Right forelimb (tissue), 1 donor: Measurements from ENCODE around the gene PCCB.
"Not testable (repeated sequence)": the region's sequence is repeated elsewhere in the genome, so short reads cannot be mapped to it uniquely, and the experiment has no call there.

Source experiments
- DNase-seq: peaks from one replicate; pipeline ENCODE4 v3.0.0-alpha.2; 2018

PCCB gene

GRCh38 chr3:136263251-136263650 is 13.1 kb downstream of the PCCB start:
- no peak for DNase-seq

DNA sequence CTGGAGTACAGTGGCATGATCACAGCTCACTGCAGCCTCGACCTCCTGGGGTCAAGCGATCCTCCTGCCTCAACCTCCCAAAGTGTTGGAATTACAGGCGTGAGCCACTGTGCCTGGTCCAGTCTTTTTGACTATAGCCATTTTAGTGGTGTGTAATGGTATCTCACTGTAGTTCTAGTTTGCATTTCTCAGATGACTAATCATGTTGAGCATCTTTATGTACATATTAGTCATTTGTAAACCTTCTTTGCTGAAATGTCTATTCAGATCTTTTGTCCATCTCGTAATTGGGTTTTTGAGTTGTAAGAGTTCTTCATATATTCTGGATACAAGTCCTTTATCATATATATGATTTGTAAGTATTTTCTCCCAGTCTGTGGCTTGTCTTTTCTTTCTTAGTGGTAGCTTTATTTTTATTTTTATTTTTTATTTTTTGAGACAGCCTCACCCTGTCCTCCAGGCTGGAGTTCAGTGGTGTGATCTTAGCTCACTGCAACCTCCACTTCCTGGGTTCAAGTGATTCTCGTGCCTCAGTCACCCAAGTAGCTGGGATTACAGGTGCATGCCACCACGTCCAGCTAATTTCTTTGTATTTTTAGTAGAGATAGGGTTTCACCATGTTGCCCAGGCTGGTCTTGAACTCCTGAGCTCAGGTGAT is 16.5 kb downstream of the PCCB start:
- not testable (repeated sequence) for DNase-seq

DNA sequence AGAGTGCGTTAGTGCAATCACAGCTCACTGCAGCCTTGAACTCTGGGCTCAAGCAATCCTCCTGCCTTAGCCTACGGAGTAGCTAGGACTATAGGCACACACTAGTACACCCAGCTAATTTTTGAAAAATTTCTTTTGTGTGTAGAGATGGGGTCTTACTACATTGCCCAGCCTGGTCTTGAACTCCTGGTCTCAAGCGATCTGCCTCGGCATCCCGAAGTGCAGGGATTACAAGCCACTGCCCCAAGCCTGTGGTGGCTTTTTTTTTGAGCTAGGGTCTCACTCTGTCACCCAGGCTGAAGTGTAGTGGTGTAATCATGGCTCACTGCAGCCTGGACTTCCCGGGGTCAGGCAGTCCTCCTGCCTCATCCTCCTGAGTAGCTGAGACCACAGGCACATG is 17.1 kb downstream of the PCCB start:
- no peak for DNase-seq

DNA sequence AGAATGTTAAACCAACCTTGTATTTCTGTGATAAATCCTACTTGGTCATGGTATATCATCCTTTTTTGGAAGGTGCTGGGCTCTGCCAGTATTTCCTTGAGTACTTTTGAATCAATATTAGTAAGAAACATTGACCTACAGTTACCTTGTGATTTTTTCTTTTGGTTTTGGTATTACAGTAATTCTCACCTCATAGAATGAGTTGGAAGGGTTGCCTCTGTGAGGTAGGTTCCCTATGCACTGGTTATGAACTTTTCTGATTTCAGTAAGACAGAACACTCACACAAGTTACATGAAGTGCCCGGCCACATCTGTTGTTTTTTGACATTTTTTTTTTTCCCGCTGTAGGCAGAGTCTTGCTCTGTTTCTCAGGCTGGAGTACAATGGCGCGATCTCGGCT is 20.0 kb downstream of the PCCB start:
- DNase-seq = no peak

DNA sequence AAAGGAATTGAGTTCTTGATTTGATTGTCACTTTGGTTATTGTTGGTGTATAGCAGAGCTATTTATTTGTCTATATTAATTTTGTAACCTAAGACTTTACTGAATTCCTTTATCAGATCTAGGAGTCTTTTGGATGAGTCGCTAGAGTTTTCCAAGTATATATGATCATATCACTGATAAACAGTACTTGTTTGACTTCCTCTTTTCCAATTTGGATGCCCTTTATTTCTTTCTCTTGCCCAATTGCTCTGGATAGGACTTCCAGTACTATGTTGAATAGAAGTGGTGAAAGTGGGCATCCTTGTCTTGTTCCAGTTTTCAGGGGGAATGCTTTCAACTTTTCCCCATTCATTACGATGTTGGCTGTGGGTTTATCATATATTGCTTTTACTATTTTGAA is 21.5 kb downstream of the PCCB start:
- not testable (repeated sequence) for DNase-seq

GRCh38 chr3:136276049-136276755 is 26.1 kb downstream of the PCCB start:
- DNase-seq = no peak

- DNase-seq = no peak
These were observed 27.0 kb downstream of the PCCB start for GRCh38 chr3:136277115-136277514.

DNA sequence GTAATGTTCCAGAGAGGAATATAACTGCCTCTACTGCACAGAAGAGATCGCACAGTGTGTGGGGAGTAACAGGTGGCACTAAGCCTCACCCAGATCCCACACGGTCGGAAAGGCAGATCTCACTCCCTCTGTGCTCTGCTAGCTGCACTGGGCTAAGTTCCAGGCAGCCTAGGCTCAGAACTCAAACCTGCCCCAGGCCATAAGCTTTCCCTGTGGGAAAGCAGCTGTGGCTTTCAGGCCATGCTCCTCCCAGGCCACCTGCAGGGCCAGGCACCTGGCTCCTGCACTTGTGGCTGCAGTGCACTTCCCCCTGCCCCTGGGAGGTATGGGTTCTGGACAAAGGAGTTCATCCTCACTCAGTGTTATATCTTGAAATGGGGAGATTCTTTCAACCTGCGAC is 27.5 kb downstream of the PCCB start:
- DNase-seq = no peak

DNA sequence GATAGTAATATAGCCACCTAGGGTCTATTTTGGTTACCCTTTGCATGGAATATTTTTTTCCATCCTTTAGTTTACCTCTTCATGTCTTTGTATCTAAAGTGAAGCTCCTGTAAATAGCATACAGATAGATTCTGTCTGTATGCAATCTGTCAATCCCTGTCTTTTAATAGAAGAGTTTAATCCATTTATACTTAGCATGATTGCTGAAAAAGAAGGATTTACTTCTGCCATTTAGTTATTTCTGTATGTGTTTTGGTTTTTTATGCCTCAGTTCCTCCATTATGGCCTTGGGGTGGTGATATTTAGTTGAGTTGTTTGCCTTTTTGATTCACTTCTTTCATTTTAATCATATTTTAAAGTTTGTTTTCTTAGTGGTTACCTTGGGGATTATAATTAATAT is 29.0 kb downstream of the PCCB start:
- DNase-seq = no peak

DNA sequence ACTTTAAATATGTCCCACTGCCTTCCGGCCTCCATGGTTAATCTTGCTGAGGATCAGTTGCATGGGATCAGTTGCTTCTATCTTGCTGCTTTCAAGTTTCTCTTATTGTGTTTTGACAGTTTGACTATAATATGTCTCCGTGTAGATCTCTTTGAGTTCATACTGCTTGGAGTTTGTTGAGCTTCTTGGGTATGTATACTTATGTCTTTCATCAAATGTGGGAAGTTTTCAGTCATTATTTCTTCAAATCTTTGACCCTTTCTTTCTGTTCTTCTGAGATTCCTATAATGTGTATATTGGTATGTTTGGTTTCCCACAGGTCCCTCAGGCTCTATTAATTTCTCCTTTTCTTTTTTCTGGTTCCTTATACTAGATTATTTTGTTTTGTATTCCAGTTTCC is 30.8 kb downstream of the PCCB start:
- no peak for DNase-seq

DNA sequence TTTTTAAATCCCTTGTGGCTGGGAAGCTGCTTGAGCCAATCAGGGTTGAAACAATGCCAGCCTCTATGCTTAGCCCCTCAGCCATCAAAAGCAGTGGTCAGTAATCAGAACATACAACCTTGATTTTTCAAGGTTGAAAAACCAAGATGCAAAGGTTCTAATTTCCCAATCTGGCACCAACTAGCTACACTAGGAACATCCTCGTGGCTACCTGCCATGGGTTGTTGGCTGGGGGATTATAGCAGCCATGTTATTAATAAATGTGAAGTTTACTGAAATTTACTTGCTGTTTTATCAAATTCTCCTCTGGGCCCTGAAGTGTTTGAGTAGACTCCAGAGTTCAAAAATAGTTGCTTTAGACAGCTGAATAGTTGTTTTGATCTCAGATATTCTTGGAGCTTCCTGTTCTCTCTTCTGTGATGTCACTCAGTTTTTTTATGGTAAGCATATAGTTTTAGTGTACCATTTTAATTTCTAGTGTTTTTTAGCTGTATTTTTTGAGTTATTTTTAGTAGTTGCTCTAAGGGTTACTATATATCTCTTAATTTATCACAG is 31.9 kb downstream of the PCCB start:
- no peak for DNase-seq

DNA sequence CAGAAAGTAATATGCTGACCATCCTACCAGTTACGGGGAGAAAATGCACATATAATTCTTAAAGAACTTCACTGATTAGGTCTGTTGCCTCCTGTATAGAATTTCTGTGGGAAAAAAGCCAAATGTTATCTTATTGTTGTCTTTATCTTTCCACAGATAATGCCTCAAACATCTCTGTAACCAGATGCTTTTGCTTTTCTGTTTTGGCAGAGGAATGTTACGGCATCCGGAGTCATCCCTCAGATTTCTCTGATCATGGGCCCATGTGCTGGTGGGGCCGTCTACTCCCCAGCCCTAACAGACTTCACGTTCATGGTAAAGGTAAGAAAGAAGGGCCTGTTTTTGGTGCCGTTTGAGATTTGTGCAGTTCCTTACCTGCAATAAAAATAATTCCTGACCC is 33.5 kb downstream of the PCCB start:
- no peak for DNase-seq

DNA sequence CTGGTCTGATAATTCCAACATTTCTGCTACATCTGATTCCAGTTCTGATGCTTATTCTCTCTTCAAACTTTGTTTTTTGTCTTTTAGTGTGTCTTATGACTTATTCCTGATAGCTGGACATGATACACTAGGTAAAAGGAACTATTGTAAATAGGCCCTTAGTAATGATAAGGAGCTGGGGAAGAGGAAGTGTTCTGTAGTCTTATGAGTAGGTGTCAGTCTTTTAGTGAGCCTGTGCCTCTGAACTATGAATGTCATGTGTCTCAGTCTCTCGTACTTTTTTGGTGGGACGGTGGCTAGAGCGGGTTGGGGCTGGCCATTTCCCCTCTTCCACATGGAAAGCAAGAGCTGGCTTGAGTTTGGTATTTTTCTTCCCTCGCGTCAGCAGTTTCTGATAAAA is 41.2 kb downstream of the PCCB start:
- no peak for DNase-seq

DNA sequence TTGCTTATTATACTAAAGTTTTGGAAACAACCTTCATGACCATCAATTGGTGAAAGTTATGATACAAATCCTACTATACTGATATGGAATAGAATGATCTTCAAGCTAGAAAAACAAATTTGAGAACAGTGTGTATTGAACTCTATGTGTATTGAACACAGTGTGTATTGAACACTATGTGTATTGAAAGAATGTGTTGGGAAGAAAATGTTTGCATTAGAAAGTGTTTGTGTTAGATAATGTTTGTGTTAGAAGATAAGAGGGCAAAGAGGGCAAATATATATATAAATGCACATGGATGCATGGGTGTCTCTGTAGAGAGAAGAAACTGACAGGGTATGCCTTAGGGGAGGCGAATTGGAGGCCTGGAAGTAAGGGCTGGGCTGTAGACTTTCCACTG is 42.4 kb downstream of the PCCB start:
- DNase-seq = no peak

DNA sequence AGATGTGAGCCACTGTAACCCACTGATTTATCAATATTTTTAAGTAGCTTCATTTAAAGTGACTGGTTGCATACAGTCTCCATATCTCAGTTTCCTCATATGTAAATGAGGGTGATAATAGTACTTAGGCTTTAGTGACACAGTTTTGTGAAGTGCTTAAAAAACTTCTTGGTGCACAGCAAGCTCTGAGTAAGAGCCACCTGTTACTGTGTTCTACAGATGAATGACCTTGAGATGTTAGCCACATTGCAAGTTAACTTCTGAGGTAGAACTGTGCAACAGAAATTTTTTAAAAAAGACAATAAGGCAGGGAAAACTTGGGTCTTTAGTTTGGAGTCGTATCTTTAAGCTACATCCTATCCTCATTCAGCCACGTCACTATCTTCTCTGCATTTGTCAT is 43.1 kb downstream of the PCCB start:
- DNase-seq = no peak

GRCh38 chr3:136294176-136294575 is 44.0 kb downstream of the PCCB start:
- no peak for DNase-seq

GRCh38 chr3:136296960-136297359 is 46.8 kb downstream of the PCCB start:
- no peak for DNase-seq

DNA sequence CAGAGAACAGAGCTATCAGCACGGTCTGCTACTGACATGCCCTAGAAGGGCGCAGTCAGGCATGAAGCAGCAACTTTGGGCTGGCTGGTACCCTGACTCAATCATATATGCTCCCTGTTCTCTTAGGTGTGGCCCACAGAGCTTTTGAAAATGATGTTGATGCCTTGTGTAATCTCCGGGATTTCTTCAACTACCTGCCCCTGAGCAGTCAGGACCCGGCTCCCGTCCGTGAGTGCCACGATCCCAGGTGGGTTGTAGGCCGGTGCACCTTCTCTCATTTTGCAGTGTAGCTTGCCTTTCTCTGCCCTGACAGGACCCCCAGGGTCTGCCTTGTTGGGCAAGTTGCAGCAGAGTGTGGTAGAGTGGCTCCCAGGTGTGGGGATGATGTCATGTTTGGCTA is 47.7 kb downstream of the PCCB start:
- no peak for DNase-seq

DNA sequence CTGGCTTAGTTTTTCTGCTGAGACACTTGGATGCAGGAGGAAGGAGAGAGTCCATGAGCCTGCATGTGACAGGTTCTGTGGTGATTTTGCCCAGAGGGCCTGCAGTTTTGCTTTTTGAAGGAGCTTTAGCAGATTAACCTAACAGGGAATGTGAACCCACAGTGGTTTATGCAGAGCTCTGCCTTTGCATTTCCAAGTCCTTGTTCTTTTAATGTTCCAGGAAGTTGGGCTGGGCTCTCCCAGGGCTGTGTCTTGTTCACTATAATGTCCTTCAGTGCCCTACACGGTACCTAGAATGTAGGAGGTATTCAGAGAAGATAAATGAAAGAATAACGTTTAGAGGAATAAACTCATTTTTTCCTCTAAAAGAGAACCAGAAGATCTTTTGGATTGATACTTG is 50.3 kb downstream of the PCCB start:
- no peak for DNase-seq

DNA sequence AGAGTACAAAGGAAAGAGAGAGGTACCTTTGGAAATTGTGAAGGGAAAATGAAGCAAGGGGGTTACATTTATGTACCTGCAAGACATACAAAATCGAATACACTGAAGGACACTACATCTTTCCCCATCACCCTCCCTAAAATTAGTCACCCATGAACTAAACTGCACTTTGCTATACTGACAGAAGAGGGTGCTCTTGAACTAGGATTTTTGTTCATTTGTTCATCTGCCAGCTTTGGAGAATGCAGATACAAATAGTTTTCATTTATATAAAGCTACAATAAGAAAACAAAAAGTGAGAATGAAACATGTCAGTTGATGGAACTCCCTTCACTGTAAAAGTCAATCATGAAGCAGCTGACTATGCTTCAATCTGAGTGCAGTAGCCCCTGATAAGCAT is 55.7 kb downstream of the PCCB start:
- no peak for DNase-seq

DNA sequence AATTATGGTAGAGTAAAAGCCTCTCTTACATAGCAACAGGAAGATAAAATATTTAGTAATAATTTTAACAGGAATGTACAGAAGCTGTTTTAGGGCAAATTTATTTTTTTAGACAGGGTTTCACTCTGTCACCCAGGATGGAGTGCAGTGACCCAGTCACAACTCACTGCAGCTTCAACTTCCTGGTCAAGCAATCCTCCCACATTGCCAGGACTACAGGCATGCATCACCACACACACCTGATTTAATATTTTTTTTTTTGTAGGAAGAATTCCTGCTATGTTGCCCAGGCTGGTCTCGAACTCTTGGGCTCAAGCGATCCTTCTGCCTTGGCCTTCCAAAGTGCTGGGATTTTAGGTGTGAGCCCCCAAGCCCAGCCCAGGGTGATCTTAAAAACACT is 61.1 kb downstream of the PCCB start:
- DNase-seq = no peak

GRCh38 chr3:136311968-136312367 is 61.8 kb downstream of the PCCB start:
- DNase-seq = no peak

DNA sequence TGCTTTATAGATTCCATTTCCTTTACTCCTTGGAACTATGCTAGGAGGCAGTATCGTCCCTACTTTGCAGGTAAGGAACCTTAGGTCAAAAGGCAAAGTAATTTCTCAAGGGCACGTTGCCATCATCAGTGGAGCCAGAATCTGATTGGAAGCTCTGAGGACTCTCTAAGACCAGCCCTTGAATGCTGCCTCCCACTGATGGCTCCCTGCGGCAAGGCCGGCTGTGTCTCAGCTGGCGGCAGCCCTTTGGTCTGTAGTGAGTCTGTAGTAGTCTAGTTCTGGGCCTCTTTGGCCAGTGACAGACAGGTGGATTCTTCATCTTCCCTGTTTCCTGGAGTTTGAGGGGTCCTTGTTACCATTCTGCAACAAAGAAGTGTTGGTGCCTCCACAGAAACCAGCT is 76.2 kb downstream of the PCCB start:
- no peak for DNase-seq

DNA sequence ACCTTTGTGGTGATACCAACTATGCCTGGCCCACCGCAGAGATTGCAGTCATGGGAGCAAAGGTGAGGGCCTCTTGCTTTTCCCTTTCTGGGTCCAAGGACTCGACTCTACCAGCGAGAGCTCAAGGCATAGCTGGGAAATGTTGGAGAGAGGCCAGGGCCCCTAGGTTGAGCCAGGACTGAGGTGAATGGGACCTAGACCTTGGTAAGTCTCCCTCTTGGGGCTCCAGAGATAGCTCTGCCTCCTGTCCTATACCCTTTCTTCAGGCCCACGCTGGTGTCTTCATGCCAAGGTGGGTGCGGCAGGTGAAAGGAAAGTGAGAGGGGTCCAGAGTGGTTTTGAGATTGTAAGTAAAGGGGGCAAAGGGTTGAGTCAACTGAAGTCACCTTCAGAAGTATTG is 77.5 kb downstream of the PCCB start:
- no peak for DNase-seq

- no peak for DNase-seq
These were observed 79.5 kb downstream of the PCCB start for GRCh38 chr3:136329593-136329992.
